Upper lobe of right lung (tissue), 1 donor: ENCODE measurements around the gene MEIS2. TPM values are rescaled to one million over a fixed set of nuclear protein-coding genes. Genes with fewer than 3 reads are reported as not detected.

Source experiments
- ATAC-seq: fragments of 200-7000 bp; cut with Tn5 transposase; one replicate; pipeline ENCODE4 v1.9.1; 2020; ENCODE audit warnings: mild to moderate bottlenecking, moderate library complexity
- DNase-seq: peaks from one replicate; pipeline ENCODE4 v3.0.0-alpha.2; 2020
- H3K27ac ChIP-seq: fragments of 200-600 bp; one replicate; pipeline ENCODE4 v1.8.0; 2022
- H3K27me3 ChIP-seq: fragments of 200-600 bp; one replicate; pipeline ENCODE4 v1.8.0; 2022; ENCODE audit warnings: mild to moderate bottlenecking
- H3K36me3 ChIP-seq: fragments of 200-600 bp; one replicate; pipeline ENCODE4 v1.8.0; 2022
- H3K4me1 ChIP-seq: fragments of 200-600 bp; one replicate; pipeline ENCODE4 v1.8.0; 2022
- H3K4me3 ChIP-seq: fragments of 200-600 bp; one replicate; pipeline ENCODE4 v1.8.0; 2022; ENCODE audit warnings: mild to moderate bottlenecking
- H3K9me3 ChIP-seq: fragments of 200-600 bp; one replicate; pipeline ENCODE4 v1.8.0; 2022
- intact Hi-C: fragments of 100-400 bp; cut with DNase I; formaldehyde crosslinking; loops from one replicate; pipeline ENCODE4 v1.11.0; 2022
- total RNA-seq: library from RNA; stranded (reverse); fragmentation: NEBNext Ultra II Directional; extraction: Animal tissue kit (Norgen Biotek cat#: 25700); gene quantifications from one replicate; pipeline ENCODE4 v1.2.1, GENCODE V29; 2021
- TF ChIP-seq, protein P1 (sequence below): fragments of 200-600 bp; IDR thresholded peaks from one replicate; pipeline ENCODE4 v1.8.0; 2022; ENCODE audit warnings: antibody characterized with exemption
- donor health status: DM: no; HTN: yes; CAD: no; lungs with severe emphysema.

The MEIS2 gene
- total RNA-seq, 1 donor from 2014 or later, result 26.7 TPM

DNA sequence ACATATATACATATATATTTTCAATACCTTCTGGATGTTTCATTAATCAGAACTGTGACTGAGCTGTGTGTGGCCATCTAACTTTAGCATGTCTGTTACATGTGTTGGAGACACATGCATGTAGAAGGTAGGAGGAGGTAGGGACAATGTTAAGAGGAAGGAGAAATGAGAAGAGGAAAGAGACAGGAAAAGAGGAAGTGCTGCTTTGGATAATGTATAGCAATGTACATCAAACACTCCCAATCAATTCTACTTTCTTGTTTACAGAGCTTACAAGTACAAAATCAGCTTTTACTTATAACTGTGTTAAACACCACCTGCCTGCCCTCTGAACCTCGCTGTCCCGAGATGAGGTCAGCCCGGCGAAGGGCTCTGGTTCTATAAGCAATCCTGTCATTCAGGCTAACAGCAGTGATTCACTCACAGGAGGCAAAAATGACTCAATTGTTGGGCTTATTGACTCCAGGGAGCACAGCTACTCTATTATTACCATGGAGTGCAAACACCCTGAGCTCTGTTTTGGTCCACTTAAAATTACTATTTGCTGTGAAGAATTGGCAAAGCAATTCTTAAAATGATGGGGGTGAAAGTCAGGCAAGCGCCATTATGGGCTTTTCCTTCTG is 188.9 kb downstream of the MEIS2 start:
- Histone ChIP-seq H3K4me1 (no peaks in the 10 kb centered on the region), H3K9me3 (no peaks in the 10 kb centered on the region), H3K36me3 (no peaks in the 10 kb centered on the region), H3K4me3 (no peak overlapping the region), H3K27me3 (no peaks in the 10 kb centered on the region), H3K27ac (no peak overlapping the region)
- ATAC-seq, result no peak
- TF ChIP-seq, protein P1, sequence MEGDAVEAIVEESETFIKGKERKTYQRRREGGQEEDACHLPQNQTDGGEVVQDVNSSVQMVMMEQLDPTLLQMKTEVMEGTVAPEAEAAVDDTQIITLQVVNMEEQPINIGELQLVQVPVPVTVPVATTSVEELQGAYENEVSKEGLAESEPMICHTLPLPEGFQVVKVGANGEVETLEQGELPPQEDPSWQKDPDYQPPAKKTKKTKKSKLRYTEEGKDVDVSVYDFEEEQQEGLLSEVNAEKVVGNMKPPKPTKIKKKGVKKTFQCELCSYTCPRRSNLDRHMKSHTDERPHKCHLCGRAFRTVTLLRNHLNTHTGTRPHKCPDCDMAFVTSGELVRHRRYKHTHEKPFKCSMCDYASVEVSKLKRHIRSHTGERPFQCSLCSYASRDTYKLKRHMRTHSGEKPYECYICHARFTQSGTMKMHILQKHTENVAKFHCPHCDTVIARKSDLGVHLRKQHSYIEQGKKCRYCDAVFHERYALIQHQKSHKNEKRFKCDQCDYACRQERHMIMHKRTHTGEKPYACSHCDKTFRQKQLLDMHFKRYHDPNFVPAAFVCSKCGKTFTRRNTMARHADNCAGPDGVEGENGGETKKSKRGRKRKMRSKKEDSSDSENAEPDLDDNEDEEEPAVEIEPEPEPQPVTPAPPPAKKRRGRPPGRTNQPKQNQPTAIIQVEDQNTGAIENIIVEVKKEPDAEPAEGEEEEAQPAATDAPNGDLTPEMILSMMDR, result no peak
- intact Hi-C loops, result no loop called here
- no peak for DNase-seq

DNA sequence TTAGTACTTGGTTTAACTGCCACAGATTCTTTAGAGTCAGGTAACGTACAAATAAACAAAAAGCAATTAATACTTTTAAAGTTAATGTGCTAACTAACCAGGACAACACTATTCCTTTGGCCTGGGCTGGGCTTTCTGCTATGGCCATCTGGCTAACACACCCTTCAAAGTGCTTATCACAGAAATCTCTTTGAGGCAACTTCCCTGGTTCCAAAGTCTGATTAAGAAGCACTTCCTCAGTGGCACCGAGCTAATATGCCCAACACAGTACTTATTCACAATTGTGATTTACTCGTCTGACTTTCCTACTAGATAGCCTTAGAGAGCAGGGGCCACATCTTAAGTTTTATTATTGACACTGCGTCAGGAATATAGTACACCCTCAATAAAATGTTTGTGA is 191.4 kb downstream of the MEIS2 start:
- DNase-seq (no peak), ATAC-seq (no peak)
- TF ChIP-seq, protein P1, result no peak
- Histone ChIP-seq H3K36me3 (no peaks in the 10 kb centered on the region), H3K9me3 (no peaks in the 10 kb centered on the region), H3K27ac (no peak overlapping the region), H3K4me1 (no peaks in the 10 kb centered on the region), H3K27me3 (no peaks in the 10 kb centered on the region), H3K4me3 (no peak overlapping the region)
- intact Hi-C loops, result no loop called here

GRCh38 chr15:36907295-36907694 is 193.1 kb downstream of the MEIS2 start:
- no peaks in the 10 kb centered on the region for H3K36me3 ChIP-seq
- H3K4me1 ChIP-seq, result no peaks in the 10 kb centered on the region
- H3K4me3 ChIP-seq, result no peak overlapping the region
- DNase-seq (no peak), ATAC-seq (no peak)
- no peaks in the 10 kb centered on the region for H3K27me3 ChIP-seq
- intact Hi-C loops, result no loop called here
- no peak overlapping the region for H3K27ac ChIP-seq
- H3K9me3 ChIP-seq, result no peaks in the 10 kb centered on the region
- TF ChIP-seq, protein P1, result no peak

- ATAC-seq, result no peak
- TF ChIP-seq, protein P1, result no peak
These were observed 194.4 kb downstream of the MEIS2 start for GRCh38 chr15:36905908-36906307.

GRCh38 chr15:36904715-36905114 is 195.6 kb downstream of the MEIS2 start:
- ATAC-seq (no peak), DNase-seq (no peak)
- Histone ChIP-seq H3K27ac (no peak overlapping the region), H3K9me3 (no peaks in the 10 kb centered on the region), H3K4me3 (no peak overlapping the region), H3K27me3 (no peaks in the 10 kb centered on the region), H3K4me1 (no peaks in the 10 kb centered on the region), H3K36me3 (no peaks in the 10 kb centered on the region)
- TF ChIP-seq, protein P1, result no peak
- intact Hi-C loops, result no loop called here

More at GRCh38 chr15:36905908-36906307, 194.4 kb downstream of the MEIS2 start:
- H3K36me3 ChIP-seq, result no peaks in the 10 kb centered on the region
- no peak for DNase-seq
- no peaks in the 10 kb centered on the region for H3K9me3 ChIP-seq
- no peak overlapping the region for H3K27ac ChIP-seq
- no peaks in the 10 kb centered on the region for H3K27me3 ChIP-seq
- no peak overlapping the region for H3K4me3 ChIP-seq
- no peaks in the 10 kb centered on the region for H3K4me1 ChIP-seq
- intact Hi-C loops, result no loop called here
